Loucy (cell line): ENCODE data around the gene FANCI.

ENCODE experiments used
- H2AFZ ChIP-seq: fragments of 200-600 bp; sonication (generic); 2 replicates; pipeline ENCODE4 v1.6.0; 2016; ENCODE audit warnings: antibody characterized with exemption, mild to moderate bottlenecking, low read length, moderate library complexity
- H3F3A ChIP-seq: fragments of 200-600 bp; 2 replicates; pipeline ENCODE4 v1.6.0; 2016; ENCODE audit warnings: antibody characterized with exemption, low read depth, mild to moderate bottlenecking
- H3K27me3 ChIP-seq: fragments of 200-600 bp; sonication (generic); 2 replicates; pipeline ENCODE4 v1.6.1; 2014; ENCODE audit warnings: low read length, mild to moderate bottlenecking; ENCODE audit not compliant: insufficient read depth, poor library complexity, severe bottlenecking
- H3K36me3 ChIP-seq: fragments of 200-600 bp; sonication (generic); 2 replicates; pipeline ENCODE4 v1.6.1; 2016; ENCODE audit warnings: low read length; ENCODE audit not compliant: insufficient read depth
- H3K4me1 ChIP-seq: fragments of 200-600 bp; sonication (generic); 2 replicates; pipeline ENCODE4 v1.5.1; 2014; ENCODE audit warnings: low read length, mild to moderate bottlenecking; ENCODE audit not compliant: insufficient read depth, poor library complexity, severe bottlenecking
- H3K4me2 ChIP-seq: fragments of 200-600 bp; sonication (generic); 2 replicates; pipeline ENCODE4 v1.6.0; 2014; ENCODE audit warnings: antibody characterized with exemption, low read length, low read depth, mild to moderate bottlenecking; ENCODE audit not compliant: poor library complexity, severe bottlenecking
- H3K4me3 ChIP-seq: fragments of 200-600 bp; sonication (generic); 2 replicates; pipeline ENCODE4 v1.5.1; 2014; ENCODE audit warnings: low read length, mild to moderate bottlenecking, mixed read lengths; ENCODE audit not compliant: poor library complexity, severe bottlenecking
- H3K79me2 ChIP-seq: fragments of 200-600 bp; sonication (generic); 2 replicates; pipeline ENCODE4 v1.6.1; 2014; ENCODE audit warnings: low read length; ENCODE audit not compliant: insufficient read depth
- H3K9ac ChIP-seq: fragments of 200-600 bp; sonication (generic); 2 replicates; pipeline ENCODE4 v1.6.0; 2014; ENCODE audit warnings: mild to moderate bottlenecking, low read depth, low read length, moderate library complexity; ENCODE audit not compliant: poor library complexity, severe bottlenecking
- H3K9me2 ChIP-seq: fragments of 200-600 bp; sonication (generic); replicated peaks from 2 replicates; pipeline ENCODE4 v1.6.1; 2016; ENCODE audit warnings: low read depth, low read length, mixed read lengths
- H3K9me3 ChIP-seq: fragments of 200-600 bp; sonication (generic); 2 replicates; pipeline ENCODE4 v1.6.1; 2014; ENCODE audit warnings: mild to moderate bottlenecking, antibody characterized with exemption, low read length, low read depth; ENCODE audit not compliant: insufficient read depth
- H4K20me1 ChIP-seq: fragments of 200-600 bp; sonication (generic); 2 replicates; pipeline ENCODE4 v1.6.0; 2014; ENCODE audit warnings: antibody characterized with exemption, low read length, mild to moderate bottlenecking; ENCODE audit not compliant: insufficient read depth, poor library complexity, severe bottlenecking
- EZH2phosphoT487 ChIP-seq: fragments of 200-600 bp; IDR thresholded peaks from 2 replicates; pipeline ENCODE4 v1.6.1; 2018; ENCODE audit warnings: antibody characterized with exemption, mild to moderate bottlenecking, moderate library complexity, borderline replicate concordance
- TF ChIP-seq, protein P1 (sequence below): fragments of 200-600 bp; sonication (generic); conservative IDR thresholded peaks from 2 replicates; pipeline ENCODE4 v1.5.1; 2014; ENCODE audit warnings: mild to moderate bottlenecking, antibody characterized with exemption, low read length

The FANCI gene

DNA sequence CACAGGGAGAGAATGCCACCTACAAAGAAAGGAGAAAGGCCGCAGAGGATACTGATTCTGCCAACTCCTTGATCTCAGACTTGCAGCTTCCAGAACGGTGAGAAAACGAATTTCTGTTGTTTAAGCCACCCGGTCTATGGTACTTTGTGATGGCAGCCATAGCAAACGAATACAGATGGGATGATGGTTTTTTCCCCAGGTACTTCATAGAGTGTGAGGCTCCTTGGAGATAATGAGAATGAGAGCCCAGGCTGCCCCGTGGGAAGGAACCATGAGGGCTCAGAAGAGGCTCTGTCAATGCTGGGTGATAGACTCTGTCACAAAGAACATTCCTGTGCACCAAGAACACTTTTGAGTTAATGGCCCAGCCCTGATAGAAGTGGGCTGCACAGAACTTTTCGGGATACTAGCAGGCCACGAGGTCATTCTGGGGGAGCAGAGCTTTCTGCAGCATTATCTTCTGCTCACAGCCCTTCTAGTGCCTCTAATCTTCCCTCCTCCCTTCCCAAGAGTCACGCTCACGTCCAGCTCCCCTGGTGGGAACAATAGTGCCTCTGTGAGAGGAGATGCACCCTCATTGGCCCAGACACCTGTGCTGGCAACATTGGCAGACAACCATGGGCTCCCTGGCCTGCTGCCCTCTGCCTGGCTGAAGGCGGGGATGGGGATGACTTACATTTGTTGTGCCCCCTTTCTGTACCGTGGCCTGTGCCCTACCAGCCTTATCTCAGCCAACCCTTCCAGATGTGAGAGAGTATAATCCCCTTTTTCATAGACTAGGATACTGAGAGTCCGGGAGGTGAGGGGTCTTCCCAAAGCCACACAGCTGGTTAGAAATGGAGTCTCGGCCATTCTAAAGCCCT is 17.2 kb upstream of the FANCI start:
- H3K9me2 ChIP-seq, result no peaks in the 10 kb centered on the region
- H3K4me1 ChIP-seq, result no peaks in the 10 kb centered on the region
- TF ChIP-seq, protein P1, sequence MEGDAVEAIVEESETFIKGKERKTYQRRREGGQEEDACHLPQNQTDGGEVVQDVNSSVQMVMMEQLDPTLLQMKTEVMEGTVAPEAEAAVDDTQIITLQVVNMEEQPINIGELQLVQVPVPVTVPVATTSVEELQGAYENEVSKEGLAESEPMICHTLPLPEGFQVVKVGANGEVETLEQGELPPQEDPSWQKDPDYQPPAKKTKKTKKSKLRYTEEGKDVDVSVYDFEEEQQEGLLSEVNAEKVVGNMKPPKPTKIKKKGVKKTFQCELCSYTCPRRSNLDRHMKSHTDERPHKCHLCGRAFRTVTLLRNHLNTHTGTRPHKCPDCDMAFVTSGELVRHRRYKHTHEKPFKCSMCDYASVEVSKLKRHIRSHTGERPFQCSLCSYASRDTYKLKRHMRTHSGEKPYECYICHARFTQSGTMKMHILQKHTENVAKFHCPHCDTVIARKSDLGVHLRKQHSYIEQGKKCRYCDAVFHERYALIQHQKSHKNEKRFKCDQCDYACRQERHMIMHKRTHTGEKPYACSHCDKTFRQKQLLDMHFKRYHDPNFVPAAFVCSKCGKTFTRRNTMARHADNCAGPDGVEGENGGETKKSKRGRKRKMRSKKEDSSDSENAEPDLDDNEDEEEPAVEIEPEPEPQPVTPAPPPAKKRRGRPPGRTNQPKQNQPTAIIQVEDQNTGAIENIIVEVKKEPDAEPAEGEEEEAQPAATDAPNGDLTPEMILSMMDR, result no peak
- no peak for TF ChIP-seq EZH2phosphoT487
- no peaks in the 10 kb centered on the region for H3K27me3 ChIP-seq
- no peaks in the 10 kb centered on the region for H3F3A ChIP-seq
- no peak overlapping the region for H3K4me2 ChIP-seq
- no peak overlapping the region for H2AFZ ChIP-seq
- H3K79me2 ChIP-seq, result no peaks in the 10 kb centered on the region
- no peaks in the 10 kb centered on the region for H4K20me1 ChIP-seq
- H3K9me3 ChIP-seq, result no peaks in the 10 kb centered on the region
- no peak overlapping the region for H3K9ac ChIP-seq
- no peaks in the 10 kb centered on the region for H3K36me3 ChIP-seq
- H3K4me3 ChIP-seq, result no peak overlapping the region

DNA sequence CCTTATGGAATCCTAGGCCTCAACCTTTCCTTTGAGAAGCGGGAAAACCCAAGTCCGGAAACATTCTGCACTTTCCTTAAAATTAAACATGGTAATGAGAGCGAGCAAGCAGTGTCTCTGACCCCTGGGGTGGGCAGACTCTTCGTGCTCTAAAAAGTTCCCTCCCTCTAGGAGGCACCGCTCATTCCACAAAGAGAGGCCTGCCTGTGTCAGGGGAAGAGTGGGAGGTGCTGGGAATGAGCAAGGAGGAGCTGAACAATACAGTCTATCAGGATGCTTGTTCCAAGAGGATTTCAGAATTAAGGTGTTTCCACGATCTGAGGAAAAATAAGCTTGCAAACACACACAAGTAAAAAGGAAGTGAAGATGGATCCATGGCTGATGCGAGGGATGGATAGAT is 16.4 kb upstream of the FANCI start:
- Histone ChIP-seq H3K9ac (no peak overlapping the region), H3K27me3 (no peaks in the 10 kb centered on the region), H3K4me3 (no peak overlapping the region), H4K20me1 (no peaks in the 10 kb centered on the region), H3K36me3 (no peaks in the 10 kb centered on the region), H3F3A (no peaks in the 10 kb centered on the region), H3K9me3 (no peaks in the 10 kb centered on the region), H2AFZ (no peak overlapping the region), H3K9me2 (no peaks in the 10 kb centered on the region), H3K4me2 (no peak overlapping the region), H3K79me2 (no peaks in the 10 kb centered on the region), H3K4me1 (no peaks in the 10 kb centered on the region)
- TF ChIP-seq, protein P1, result no peak
- no peak for TF ChIP-seq EZH2phosphoT487

DNA sequence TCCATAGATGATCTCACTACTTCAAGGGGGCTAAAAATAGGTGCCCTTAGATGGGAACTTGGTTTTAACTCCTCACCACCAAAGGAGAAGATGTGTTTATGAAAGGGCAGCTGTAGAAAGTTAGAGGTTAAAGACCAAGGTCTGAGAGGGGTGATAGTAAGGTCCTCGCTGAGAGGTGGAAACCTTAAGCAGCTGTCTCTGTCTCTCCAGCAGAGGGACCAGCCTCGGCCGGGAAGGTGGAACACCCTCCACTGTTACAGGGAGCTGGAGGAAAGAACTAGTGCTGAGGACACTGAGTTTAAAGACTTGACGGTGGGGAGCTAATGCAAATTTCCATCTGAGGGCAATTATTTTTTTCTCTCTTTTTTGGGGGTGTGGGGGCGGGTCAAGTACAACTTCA is 13.5 kb upstream of the FANCI start:
- no peaks in the 10 kb centered on the region for H3K4me1 ChIP-seq
- TF ChIP-seq EZH2phosphoT487, result no peak
- TF ChIP-seq, protein P1, result no peak; the same call in 1 of the 2 replicates
- no peaks in the 10 kb centered on the region for H4K20me1 ChIP-seq
- H3K9me2 ChIP-seq, result no peaks in the 10 kb centered on the region
- H3K79me2 ChIP-seq, result no peaks in the 10 kb centered on the region
- H3K9ac ChIP-seq, result no peak overlapping the region
- no peak overlapping the region for H3K4me2 ChIP-seq
- H3K9me3 ChIP-seq, result no peaks in the 10 kb centered on the region
- no peaks in the 10 kb centered on the region for H3K36me3 ChIP-seq
- no peaks in the 10 kb centered on the region for H3K27me3 ChIP-seq
- no peak overlapping the region for H2AFZ ChIP-seq
- no peak overlapping the region for H3K4me3 ChIP-seq
- H3F3A ChIP-seq, result no peaks in the 10 kb centered on the region
